ENCODE data around the gene ACAP2.

Gene ACAP2

DNA sequence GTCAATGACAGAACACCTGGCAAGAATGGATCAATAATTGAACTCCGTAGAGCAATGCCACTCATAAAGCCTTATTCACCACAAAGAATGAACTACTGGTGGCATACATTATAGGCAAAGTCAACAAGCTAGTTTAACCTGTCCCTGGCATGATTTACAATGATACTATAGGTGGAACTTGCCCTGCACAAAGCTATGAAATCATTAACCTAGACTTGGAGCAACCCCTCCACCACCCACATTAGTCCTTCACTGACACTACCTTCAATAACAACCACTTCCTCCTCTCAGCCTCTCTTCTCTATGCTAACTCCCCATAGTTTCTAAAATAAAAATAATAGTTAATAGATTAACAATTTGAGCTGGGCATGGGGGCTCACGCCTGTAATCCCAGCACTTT, 54.4 kb downstream of the ACAP2 start:
- H3K9ac ChIP-seq: no peak overlapping the region
- no peaks in the 10 kb centered on the region for H3K27me3 ChIP-seq (ENCODE audit: insufficient read depth, low read depth)

DNA sequence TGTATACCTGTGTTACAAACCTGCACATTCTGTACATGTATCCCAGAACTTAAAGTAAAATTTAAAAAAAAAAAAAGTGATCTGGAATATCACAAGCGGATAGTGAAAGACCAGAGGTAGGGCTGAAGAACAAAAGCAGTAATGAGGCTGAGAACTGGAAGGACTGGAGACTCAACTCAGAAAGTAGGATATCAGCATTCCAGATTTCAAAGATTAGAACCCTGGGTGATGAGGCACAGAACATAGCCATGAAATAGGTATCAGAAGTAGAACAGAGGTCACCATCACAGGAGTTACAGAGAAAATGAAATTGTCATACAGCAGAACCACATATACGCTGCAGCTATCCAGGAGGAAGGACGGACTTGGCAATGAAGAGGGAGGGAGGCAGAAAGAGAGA, 56.1 kb downstream of the ACAP2 start:
- no peak overlapping the region for H3K27ac ChIP-seq
- H3K4me1 ChIP-seq (ENCODE audit: low read depth, poor library complexity, severe bottlenecking): no peaks in the 10 kb centered on the region
- H3K79me2 ChIP-seq (ENCODE audit: insufficient read depth, low read depth): no peaks in the 10 kb centered on the region
- no peak overlapping the region for H2AFZ ChIP-seq (ENCODE audit: low read depth)
- TF ChIP-seq, protein P1, sequence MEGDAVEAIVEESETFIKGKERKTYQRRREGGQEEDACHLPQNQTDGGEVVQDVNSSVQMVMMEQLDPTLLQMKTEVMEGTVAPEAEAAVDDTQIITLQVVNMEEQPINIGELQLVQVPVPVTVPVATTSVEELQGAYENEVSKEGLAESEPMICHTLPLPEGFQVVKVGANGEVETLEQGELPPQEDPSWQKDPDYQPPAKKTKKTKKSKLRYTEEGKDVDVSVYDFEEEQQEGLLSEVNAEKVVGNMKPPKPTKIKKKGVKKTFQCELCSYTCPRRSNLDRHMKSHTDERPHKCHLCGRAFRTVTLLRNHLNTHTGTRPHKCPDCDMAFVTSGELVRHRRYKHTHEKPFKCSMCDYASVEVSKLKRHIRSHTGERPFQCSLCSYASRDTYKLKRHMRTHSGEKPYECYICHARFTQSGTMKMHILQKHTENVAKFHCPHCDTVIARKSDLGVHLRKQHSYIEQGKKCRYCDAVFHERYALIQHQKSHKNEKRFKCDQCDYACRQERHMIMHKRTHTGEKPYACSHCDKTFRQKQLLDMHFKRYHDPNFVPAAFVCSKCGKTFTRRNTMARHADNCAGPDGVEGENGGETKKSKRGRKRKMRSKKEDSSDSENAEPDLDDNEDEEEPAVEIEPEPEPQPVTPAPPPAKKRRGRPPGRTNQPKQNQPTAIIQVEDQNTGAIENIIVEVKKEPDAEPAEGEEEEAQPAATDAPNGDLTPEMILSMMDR (conservative IDR thresholded peaks at IDR 0.05; ENCODE audit: low read depth, low read length): no peak
- H3K4me3 ChIP-seq (IDR thresholded peaks at IDR 0.05; ENCODE audit: insufficient read depth, low read depth, low read length): no peak overlapping the region
- H3K4me2 ChIP-seq: no peak overlapping the region
- no peaks in the 10 kb centered on the region for H3K36me3 ChIP-seq (ENCODE audit: insufficient read depth)
- no peaks in the 10 kb centered on the region for H4K20me1 ChIP-seq (ENCODE audit: insufficient read depth)
- H3K9ac ChIP-seq: no peak overlapping the region
- H3K27me3 ChIP-seq (ENCODE audit: insufficient read depth, low read depth): no peaks in the 10 kb centered on the region

More for the DNA sequence above, 54.4 kb downstream of the ACAP2 start:
- H3K27ac ChIP-seq: no peak overlapping the region
- TF ChIP-seq, protein P1 (conservative IDR thresholded peaks at IDR 0.05; ENCODE audit: low read depth, low read length): no peak
- H3K36me3 ChIP-seq (ENCODE audit: insufficient read depth): no peaks in the 10 kb centered on the region
- H3K4me3 ChIP-seq (IDR thresholded peaks at IDR 0.05; ENCODE audit: insufficient read depth, low read depth, low read length): no peak overlapping the region
- H4K20me1 ChIP-seq (ENCODE audit: insufficient read depth): no peaks in the 10 kb centered on the region
- H3K4me1 ChIP-seq (ENCODE audit: low read depth, poor library complexity, severe bottlenecking): no peaks in the 10 kb centered on the region
- no peak overlapping the region for H3K4me2 ChIP-seq
- no peak overlapping the region for H2AFZ ChIP-seq (ENCODE audit: low read depth)
- H3K79me2 ChIP-seq (ENCODE audit: insufficient read depth, low read depth): 0 out of 2 replicates have a peak, but pooled peaks cover 4% of the 10 kb centered on the region

DNA sequence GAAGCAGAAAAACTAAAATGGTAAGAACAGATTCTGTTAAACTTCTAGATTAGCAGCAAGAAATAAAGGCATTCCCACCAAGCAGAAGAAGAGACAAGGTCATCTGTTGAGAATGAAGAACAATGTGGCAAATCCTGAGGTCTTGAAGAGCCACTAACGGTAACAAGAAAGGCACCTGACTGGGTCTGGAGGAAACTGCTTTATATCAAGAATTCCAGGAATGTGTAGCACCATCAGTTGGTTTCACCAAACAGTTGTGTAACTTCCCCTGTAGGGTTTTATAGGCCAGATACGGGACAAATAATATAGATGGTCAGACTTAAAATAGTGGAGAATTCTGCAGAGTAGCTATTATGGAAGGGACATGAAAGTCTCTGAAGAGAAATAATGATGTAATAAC, 57.3 kb downstream of the ACAP2 start:
- no peaks in the 10 kb centered on the region for H3K36me3 ChIP-seq (ENCODE audit: insufficient read depth)
- H4K20me1 ChIP-seq (ENCODE audit: insufficient read depth): no peaks in the 10 kb centered on the region
- H3K4me1 ChIP-seq (ENCODE audit: low read depth, poor library complexity, severe bottlenecking): peaks cover 5% of the 10 kb centered on the region
- no peaks in the 10 kb centered on the region for H3K79me2 ChIP-seq (ENCODE audit: insufficient read depth, low read depth)
- no peak overlapping the region for H3K27ac ChIP-seq
- TF ChIP-seq, protein P1 (conservative IDR thresholded peaks at IDR 0.05; ENCODE audit: low read depth, low read length): no peak
- no peak overlapping the region for H2AFZ ChIP-seq (ENCODE audit: low read depth)
- no peak overlapping the region for H3K9ac ChIP-seq
- no peaks in the 10 kb centered on the region for H3K27me3 ChIP-seq (ENCODE audit: insufficient read depth, low read depth)
- H3K4me2 ChIP-seq: no peak overlapping the region
- no peak overlapping the region for H3K4me3 ChIP-seq (IDR thresholded peaks at IDR 0.05; ENCODE audit: insufficient read depth, low read depth, low read length)

DNA sequence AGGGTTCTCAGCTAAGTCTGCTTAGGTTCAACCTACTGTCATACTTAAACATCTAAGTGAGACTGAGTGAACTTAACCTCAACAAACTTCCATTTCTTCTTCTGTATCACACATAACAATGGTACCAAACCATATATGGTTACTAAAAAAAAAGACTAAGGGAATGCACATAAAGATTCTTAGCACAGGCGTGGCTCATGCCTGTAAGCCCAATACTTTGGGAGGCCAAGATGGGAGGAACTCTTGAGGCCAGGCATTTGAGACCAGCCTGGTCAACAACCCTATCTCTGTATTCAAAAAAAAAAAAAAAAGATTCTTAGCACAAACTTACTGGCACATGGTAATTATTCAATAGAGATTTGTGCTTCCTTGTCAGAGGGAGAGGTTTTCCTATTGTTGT, 57.9 kb downstream of the ACAP2 start:
- H3K4me3 ChIP-seq (IDR thresholded peaks at IDR 0.05; ENCODE audit: insufficient read depth, low read depth, low read length): no peak overlapping the region
- H3K36me3 ChIP-seq (ENCODE audit: insufficient read depth): no peaks in the 10 kb centered on the region; the same call in 1 of the 2 replicates
- H4K20me1 ChIP-seq (ENCODE audit: insufficient read depth): no peaks in the 10 kb centered on the region
- H3K4me1 ChIP-seq (ENCODE audit: low read depth, poor library complexity, severe bottlenecking): peaks cover 5% of the 10 kb centered on the region
- no peak overlapping the region for H3K4me2 ChIP-seq
- H3K9ac ChIP-seq: no peak overlapping the region
- no peak overlapping the region for H2AFZ ChIP-seq (ENCODE audit: low read depth)
- no peaks in the 10 kb centered on the region for H3K27me3 ChIP-seq (ENCODE audit: insufficient read depth, low read depth)
- no peaks in the 10 kb centered on the region for H3K79me2 ChIP-seq (ENCODE audit: insufficient read depth, low read depth)
- no peak overlapping the region for H3K27ac ChIP-seq
- TF ChIP-seq, protein P1 (conservative IDR thresholded peaks at IDR 0.05; ENCODE audit: low read depth, low read length): no peak

All from KMS-11 (cell line).